Ovary (tissue), 9 donors: ENCODE measurements around the gene RPTOR. TPM values are rescaled to one million over a fixed set of nuclear protein-coding genes. Genes with fewer than 3 reads are reported as not detected.

Experiments used
- DNase-seq, 5 donors: peaks; one replicate each; pipeline ENCODE4 v3.0.0-alpha.2; 2019 to 2020
- H3K27ac ChIP-seq, 2 donors: fragments of 200-600 bp; one replicate each; pipeline versions ENCODE4 v1.5.1 to v1.8.0; 2019 to 2022
- H3K27me3 ChIP-seq: fragments of 200-600 bp; one replicate; pipeline ENCODE4 v1.8.0; 2022
- H3K36me3 ChIP-seq: fragments of 200-600 bp; sonication (generic); one replicate; pipeline ENCODE4 v1.5.1; 2019
- H3K4me1 ChIP-seq: one replicate; pipeline ENCODE4 v1.8.1; 2013; ENCODE audit warnings: mild to moderate bottlenecking, moderate library complexity; ENCODE audit not compliant: insufficient read depth
- H3K4me3 ChIP-seq: fragments of 200-600 bp; sonication (generic); one replicate; pipeline ENCODE4 v1.5.1; 2017
- H3K9me3 ChIP-seq, 2 donors: fragments of 200-600 bp in 1 of 2; sonication (generic) in 1 of 2; one replicate each; pipeline versions ENCODE4 v1.5.1 to v1.8.1; 2013 to 2019; ENCODE audit warnings: mild to moderate bottlenecking in 1 of 2, moderate library complexity in 1 of 2
- CTCF ChIP-seq, 3 donors: fragments of 450-650 bp in 2 of 3; fragments of 200-600 bp in 1 of 3; IDR thresholded peaks; one replicate each; pipeline versions ENCODE4 v1.5.1 to v1.8.0; 2016 to 2022; ENCODE audit warnings: antibody characterized with exemption in 3 of 3, mild to moderate bottlenecking in 1 of 3
- EP300 ChIP-seq: sonication (generic); formaldehyde crosslinking; IDR thresholded peaks from one replicate; pipeline ENCODE4 v1.6.1; 2017; ENCODE audit warnings: antibody characterized with exemption
- POLR2A ChIP-seq: fragments of 450-650 bp; IDR thresholded peaks from one replicate; pipeline ENCODE4 v1.6.1; 2017; ENCODE audit warnings: antibody characterized with exemption, mild to moderate bottlenecking, moderate library complexity
- WGBS, 3 donors: extraction: QIAGEN DNeasy Blood & Tissue Kit in 1 of 3; methylation state at CpG; one replicate each; pipeline versions ENCODE4 v1.1.5 to v1.1.7; 2013 to 2017; 5-methylcytosine and 5-hydroxymethylcytosine counted together
- intact Hi-C, 4 donors: fragments of 100-400 bp; cut with DNase I; formaldehyde crosslinking; loops; one replicate each; pipeline versions ENCODE4 v1.11.0 to v1.15.1; 2022 to 2023
- polyA plus RNA-seq, 2 donors: library from polyadenylated mRNA; stranded (reverse); fragments of 200-250 nt in 1 of 2; fragments of 350-450 nt in 1 of 2; fragmentation: Illumina TruSeq in 1 of 2; extraction: RNeasy Lipid Tissue Mini Kit (QIAGEN cat#74804) in 1 of 2; gene quantifications; one replicate each; pipeline ENCODE4 v1.2.3, GENCODE V29; 2013 to 2014
- total RNA-seq, 7 donors: library from RNA; depleted of rRNA in 2 of 7; stranded (reverse); fragments of >200 nt in 2 of 7; fragmentation: NEBNext Ultra II Directional in 3 of 7; extraction: Animal tissue kit (Norgen Biotek cat#: 25700) in 3 of 7; gene quantifications; one replicate each; pipeline versions ENCODE4 v1.1.0 to v1.2.4, GENCODE V29; 2016 to 2023
- donor health status: DM: no; HTN: no; CAD: no; lungs with moderate emphysema.
- donor health status: DM: no; HTN: no; CAD: no.
- donor health status: Bipolar disorder and iron deficiency.
- donor health status: DM: yes; HTN: yes; CAD: no.
- donor health status: DM: no; HTN: no; CAD: no.
- donor health status: DM: yes; HTN: yes; CAD: no.

Gene RPTOR
- total and polyA plus RNA-seq, 9 donors, result 11.1 to 41.9 (median 27.9) TPM

GRCh38 chr17:80640366-80641084, 95.9 kb downstream of the RPTOR start:
- no peak for TF ChIP-seq CTCF (IDR thresholded peaks at IDR 0.05)
- no peak for TF ChIP-seq POLR2A
- TF ChIP-seq EP300, result no peak
- Histone ChIP-seq H3K36me3 (no peaks in the 10 kb centered on the region), H3K4me1 (no peaks in the 10 kb centered on the region), H3K27ac (no peak overlapping the region), H3K27me3 (no peaks in the 10 kb centered on the region), H3K9me3 (no peaks in the 10 kb centered on the region), H3K4me3 (no peak overlapping the region)
- no peak for DNase-seq
- WGBS, 3 donors, result 94 to 96% (median 94%) methylated on average over 19 of the region's 19 CpGs
- intact Hi-C loops, result no loop called here

DNA sequence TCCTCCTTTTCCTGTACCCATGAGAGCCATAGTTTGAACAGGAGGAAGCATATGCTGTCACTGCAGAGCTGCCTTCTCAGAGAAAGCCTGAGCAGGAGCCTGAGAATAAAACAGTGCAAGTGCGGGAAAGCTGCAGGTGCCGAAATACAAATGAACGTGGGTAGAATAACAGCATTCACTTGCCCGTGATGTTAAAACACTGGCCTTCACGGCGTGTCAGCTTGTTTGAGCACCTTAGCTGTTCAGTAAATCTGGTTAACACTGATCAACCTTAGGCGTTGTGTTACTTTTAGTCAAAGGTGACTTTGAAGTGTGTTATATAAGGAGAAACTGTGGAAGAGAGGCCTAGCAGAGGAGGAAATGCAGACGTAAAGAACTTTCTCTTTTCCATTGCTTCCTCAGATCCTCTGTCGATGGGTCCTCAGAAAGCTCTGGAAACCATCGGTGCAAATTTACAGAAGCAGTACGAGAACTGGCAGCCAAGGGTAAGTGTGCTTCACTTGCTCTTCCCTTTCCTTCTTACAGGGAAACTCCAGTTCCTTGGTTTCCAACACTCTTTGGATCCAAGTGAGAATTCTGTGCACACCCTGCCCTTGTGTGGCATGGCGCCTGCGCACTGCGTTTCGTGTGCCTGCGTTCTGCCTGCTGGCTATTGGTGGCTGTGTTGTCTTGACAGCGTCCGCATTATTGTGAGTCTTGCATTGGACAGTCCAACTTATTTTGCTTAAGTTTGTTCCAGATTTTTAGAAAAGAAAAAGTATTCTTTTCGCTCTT, 98.9 kb downstream of the RPTOR start:
- no peaks in the 10 kb centered on the region for H3K27me3 ChIP-seq
- TF ChIP-seq EP300, result no peak
- no peak for TF ChIP-seq POLR2A
- TF ChIP-seq CTCF (IDR thresholded peaks at IDR 0.05), result no peak
- intact Hi-C loops, result no loop called here
- no peak for DNase-seq
- no peaks in the 10 kb centered on the region for H3K9me3 ChIP-seq
- 94 to 96% (median 96%) methylated on average over 19 of the region's 19 CpGs for WGBS, 3 donors
- no peak overlapping the region for H3K27ac ChIP-seq
- no peak overlapping the region for H3K4me3 ChIP-seq
- H3K36me3 ChIP-seq, result no peaks in the 10 kb centered on the region
- no peaks in the 10 kb centered on the region for H3K4me1 ChIP-seq

- Histone ChIP-seq H3K27ac (no peak overlapping the region), H3K4me1 (peaks cover 3% of the 10 kb centered on the region), H3K27me3 (no peaks in the 10 kb centered on the region), H3K36me3 (no peaks in the 10 kb centered on the region), H3K4me3 (no peak overlapping the region), H3K9me3 (no peaks in the 10 kb centered on the region)
- DNase-seq, result no peak
- intact Hi-C loops, result no loop called here
- TF ChIP-seq EP300, result no peak
- no peak for TF ChIP-seq CTCF (IDR thresholded peaks at IDR 0.05)
- TF ChIP-seq POLR2A, result no peak
- WGBS, 3 donors, result 83 to 91% (median 88%) methylated on average over 3 of the region's 3 CpGs
These were observed 99.9 kb downstream of the RPTOR start for GRCh38 chr17:80644536-80644935.

GRCh38 chr17:80645706-80646325, 101.2 kb downstream of the RPTOR start:
- no peak overlapping the region for H3K27ac ChIP-seq
- TF ChIP-seq CTCF (IDR thresholded peaks at IDR 0.05) (no peak), EP300 (no peak), POLR2A (no peak)
- no peaks in the 10 kb centered on the region for H3K27me3 ChIP-seq
- H3K9me3 ChIP-seq, result no peaks in the 10 kb centered on the region
- intact Hi-C loops, result no loop called here
- H3K4me3 ChIP-seq, result no peak overlapping the region
- H3K4me1 ChIP-seq, result peaks cover 3% of the 10 kb centered on the region
- WGBS, 3 donors, result 90 to 92% (median 91%) methylated on average over 11 of the region's 11 CpGs
- H3K36me3 ChIP-seq, result no peaks in the 10 kb centered on the region
- DNase-seq, result no peak
